Measurements from ENCODE around the gene MLH3.
A peak's percentile ranks its signal among the peaks of the same experiment; 100 is the strongest.
"Not testable (repeated sequence)": the region's sequence is repeated elsewhere in the genome, so short reads cannot be mapped to it uniquely, and the experiment has no call there.

The MLH3 gene

DNA sequence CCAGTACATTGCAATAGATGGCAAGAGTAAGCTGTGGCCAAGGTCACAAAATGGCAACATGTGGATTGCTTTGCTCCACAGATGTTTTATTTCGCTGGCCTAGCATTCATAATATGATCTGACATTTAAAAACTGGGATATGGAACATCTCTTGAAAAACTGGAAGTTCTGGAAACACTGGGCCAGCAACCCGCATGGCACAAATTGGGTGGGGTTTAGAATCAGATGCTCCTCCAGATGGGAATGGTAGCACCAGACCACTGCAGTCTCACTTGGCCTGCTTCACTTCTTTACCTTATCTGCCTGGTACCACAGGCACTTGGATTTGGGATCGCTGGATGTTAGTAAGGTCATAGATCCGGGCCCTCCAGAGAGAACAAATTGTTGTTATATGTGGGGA, 28.3 kb upstream of the MLH3 start:
- TF ChIP-seq, protein P1, sequence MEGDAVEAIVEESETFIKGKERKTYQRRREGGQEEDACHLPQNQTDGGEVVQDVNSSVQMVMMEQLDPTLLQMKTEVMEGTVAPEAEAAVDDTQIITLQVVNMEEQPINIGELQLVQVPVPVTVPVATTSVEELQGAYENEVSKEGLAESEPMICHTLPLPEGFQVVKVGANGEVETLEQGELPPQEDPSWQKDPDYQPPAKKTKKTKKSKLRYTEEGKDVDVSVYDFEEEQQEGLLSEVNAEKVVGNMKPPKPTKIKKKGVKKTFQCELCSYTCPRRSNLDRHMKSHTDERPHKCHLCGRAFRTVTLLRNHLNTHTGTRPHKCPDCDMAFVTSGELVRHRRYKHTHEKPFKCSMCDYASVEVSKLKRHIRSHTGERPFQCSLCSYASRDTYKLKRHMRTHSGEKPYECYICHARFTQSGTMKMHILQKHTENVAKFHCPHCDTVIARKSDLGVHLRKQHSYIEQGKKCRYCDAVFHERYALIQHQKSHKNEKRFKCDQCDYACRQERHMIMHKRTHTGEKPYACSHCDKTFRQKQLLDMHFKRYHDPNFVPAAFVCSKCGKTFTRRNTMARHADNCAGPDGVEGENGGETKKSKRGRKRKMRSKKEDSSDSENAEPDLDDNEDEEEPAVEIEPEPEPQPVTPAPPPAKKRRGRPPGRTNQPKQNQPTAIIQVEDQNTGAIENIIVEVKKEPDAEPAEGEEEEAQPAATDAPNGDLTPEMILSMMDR (IDR thresholded peaks at IDR 0.05) = no peak
- no peak overlapping the region for H3K4me3 ChIP-seq
- no peak overlapping the region for H3K27ac ChIP-seq
- no peak for DNase-seq (ENCODE audit: low spot score)

DNA sequence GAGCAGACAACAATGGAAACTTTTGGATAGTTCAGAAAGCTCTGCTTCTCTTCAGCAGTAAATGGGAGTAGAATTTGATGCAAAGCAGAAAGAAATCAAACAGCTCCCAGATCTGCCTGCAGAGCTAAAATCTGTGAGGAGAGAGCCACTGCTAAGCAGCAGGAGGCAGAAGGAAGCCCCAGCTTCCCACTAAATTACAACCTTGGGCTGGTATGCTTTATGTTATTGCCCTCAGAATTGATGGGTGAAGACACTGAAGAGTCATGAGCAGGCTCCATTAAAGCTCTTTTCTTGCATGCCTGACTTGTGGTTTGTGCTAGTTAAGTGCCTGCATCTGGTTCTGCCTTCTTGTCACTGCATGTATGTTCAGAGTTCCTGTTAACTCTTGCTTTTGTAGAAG, 26.5 kb upstream of the MLH3 start:
- no peak overlapping the region for H3K27ac ChIP-seq
- DNase-seq (ENCODE audit: low spot score) = no peak
- TF ChIP-seq, protein P1 (IDR thresholded peaks at IDR 0.05) = no peak

DNA sequence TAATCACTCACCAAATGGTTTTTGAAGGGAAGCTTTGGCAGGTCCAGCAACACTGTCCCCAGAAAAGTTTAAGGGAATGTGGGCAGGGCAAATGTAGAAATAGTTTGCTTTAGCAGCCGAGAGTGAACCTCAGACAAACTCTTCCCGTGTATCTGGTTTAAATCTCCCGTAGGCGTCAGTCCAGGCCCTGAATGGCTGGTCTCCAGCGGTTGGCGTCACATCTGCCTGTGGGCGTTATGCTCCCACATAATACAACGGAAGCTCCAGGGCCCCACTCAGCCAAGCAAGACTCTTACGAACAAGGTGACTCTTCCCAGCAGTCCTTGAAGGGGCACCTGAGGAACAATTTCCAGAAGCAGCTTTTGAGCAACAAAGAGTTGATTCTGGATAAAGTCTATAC, 19.1 kb upstream of the MLH3 start:
- Histone ChIP-seq H3K27ac (peak overlapping the region; percentile 50 to 91), H3K4me3 (no peak overlapping the region)
- no peak for DNase-seq (ENCODE audit: low spot score)
- TF ChIP-seq, protein P1 (IDR thresholded peaks at IDR 0.05) = no peak

More for the DNA sequence above, 26.5 kb upstream of the MLH3 start:
- H3K4me3 ChIP-seq = no peak overlapping the region

DNA sequence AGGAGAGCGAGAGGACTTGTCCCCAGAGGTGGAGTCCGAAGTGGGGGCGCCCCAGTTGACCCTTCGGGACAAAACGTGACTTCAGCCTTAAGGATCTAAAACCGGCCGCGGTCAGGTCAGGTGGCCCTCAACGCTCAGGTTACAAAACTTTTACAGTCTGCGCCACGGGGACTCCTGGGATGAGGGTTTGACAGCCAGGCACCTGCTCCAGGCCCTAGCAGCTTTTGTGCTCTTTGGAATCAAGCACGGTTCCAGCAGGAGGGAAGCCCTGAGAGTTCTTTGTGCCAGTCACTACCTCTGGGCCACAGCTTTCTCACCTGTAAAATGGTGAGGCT, 18.5 kb upstream of the MLH3 start:
- Histone ChIP-seq H3K27ac (peak overlapping the region; percentile 50 to 91), H3K4me3 (peak overlapping the region; percentile 63)
- DNase-seq (ENCODE audit: low spot score) = no peak
- TF ChIP-seq, protein P1 (IDR thresholded peaks at IDR 0.05) = no peak

DNA sequence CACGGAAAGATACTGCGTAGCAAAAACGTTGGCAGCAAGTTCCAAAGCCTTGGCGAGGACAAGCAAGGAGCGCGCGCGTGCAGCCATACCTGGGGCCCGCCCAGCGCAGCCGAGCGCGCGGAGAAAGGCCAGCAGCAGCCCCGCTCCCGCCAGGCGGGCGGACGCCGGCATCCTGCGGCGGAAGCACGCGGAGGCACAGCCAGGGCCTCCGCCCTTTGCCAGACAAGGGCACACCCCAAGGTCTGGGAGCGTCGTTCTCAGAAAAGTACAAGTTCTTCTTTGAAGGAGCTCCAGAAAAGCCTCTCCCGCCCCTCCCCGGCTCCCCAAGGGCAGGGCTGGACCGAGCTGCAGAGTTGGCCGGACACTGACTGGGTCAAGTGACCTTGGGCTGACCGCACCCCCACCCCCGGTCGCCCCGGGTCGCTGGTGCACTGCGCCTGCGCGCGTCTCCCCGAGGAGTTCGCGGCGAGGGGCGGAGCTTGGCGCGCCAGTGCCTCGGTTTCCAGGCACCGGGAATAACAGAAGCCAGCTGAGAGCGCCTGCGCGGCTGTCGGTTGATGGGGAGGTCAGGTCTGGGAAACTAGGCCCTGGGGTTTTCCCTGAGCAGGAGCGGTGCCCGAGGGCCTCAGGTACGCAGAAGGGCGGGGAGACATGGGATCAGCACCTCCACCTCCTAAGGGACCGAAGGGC, 18.0 kb upstream of the MLH3 start, which contains the start of gene ZC2HC1C:
Gene ZC2HC1C (plus strand): TSS at position 521 of the 690 bp plus-strand sequence. CDS start 933 bp downstream, outside the sequence.
- TF ChIP-seq, protein P1 (IDR thresholded peaks at IDR 0.05) = no peak
- peak; percentile 98 for DNase-seq (ENCODE audit: low spot score)
- peak within 1 kb of the TSS; percentile 63 for H3K4me3 ChIP-seq
- H3K27ac ChIP-seq = peak within 1 kb of the TSS; percentile 50 to 91

DNA sequence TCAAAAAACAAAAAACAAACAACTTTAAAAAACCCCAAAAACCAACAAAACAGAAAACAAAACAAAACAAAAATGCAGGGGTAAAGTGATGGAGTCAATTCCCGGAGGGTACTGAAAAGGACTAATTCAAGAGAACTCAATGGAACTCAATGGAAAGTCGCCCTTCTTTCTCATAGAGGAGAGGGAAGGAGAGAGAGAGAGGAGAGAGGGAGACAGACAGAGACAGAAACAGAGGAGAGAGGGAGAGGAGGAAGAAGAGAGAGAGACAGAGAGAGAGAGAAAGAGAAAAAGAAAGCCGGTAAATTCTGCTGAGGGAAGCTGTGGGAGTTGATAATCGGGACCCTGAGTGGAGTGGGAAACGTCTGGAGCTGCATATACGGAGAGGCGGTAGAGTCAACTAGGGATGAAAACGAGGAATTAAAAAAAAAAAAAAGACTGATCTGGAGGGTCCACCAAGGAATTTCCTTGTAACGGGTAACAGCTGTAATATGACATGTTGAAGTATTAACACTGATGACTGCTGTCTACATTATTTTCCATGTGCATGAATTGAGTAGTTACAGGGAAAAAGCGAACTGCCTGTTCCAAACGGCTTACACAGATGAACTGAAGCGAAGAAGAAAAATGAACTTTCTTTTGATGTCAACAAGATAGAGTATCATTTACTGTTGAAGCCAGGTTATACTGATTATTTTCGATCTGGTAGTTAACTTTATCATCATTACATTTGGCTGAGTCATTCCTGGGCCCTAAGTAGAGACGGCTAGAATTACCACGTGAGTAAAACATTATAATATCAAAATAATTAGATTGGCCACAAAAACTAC, 17.2 kb upstream of the MLH3 start:
- Histone ChIP-seq H3K4me3 (peak overlapping the region; percentile 63), H3K27ac (peak overlapping the region; percentile 50 to 91)
- TF ChIP-seq, protein P1 (IDR thresholded peaks at IDR 0.05) = no peak
- no peak for DNase-seq (ENCODE audit: low spot score)

DNA sequence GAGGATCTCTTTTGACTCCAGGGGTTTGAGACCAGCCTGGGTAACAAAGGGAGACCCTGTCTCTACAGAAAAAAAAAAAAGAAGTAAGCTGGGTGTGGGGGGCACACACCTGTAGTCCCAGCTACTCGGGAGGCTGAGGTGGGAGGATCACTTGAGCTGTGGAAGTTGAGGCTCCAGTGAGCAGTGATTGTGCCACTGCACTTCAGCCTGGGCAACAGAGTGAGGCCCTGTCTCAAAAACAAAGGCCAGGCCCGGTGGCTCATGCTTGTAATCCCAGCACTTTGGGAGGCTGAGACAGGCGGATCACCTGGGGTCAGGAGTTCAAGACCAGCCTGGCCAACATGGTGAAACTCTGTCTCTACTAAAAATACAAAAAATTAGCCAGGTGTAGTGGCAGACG, 16.5 kb upstream of the MLH3 start:
- H3K27ac ChIP-seq = peak overlapping the region in 1 of 2 donors; percentile 37
- not testable (repeated sequence) for H3K4me3 ChIP-seq; DNase-seq (ENCODE audit: low spot score)
